GM18870 (cell line): Measurements from ENCODE around the gene SLC45A2.
"Not testable (repeated sequence)": the region's sequence is repeated elsewhere in the genome, so short reads cannot be mapped to it uniquely, and the experiment has no call there.

Source experiments
- ATAC-seq: cut with Tn5 transposase; IDR thresholded peaks from one replicate; pipeline ENCODE4 v1.9.1; 2021; ENCODE audit warnings: moderate library complexity; ENCODE audit not compliant: unreplicated experiment

Gene SLC45A2

GRCh38 chr5:33931136-33931535, 53.4 kb downstream of the SLC45A2 start:
- ATAC-seq: no peak

GRCh38 chr5:33929925-33930690, 54.4 kb downstream of the SLC45A2 start:
- ATAC-seq: no peak

DNA sequence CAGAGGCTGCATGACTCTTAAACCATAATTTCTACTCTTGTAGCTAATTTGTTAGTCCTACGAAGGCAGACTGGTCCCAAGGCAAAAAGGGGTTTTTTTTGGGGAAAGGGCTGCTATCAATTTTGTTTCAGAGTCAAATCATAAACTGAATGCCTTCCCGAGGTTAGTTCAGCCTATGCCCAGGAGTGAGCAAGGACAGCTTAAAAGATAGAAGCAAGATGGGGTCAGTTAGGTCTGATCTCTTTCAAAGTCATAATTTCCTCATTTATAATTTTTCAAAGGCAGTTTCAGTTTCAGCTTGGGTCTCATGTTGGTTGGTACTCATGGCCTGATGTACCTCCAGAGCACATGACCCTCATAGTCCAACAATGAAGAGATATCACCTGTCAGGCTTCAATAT, 56.2 kb downstream of the SLC45A2 start:
- no peak for ATAC-seq

GRCh38 chr5:33927685-33928084, 56.8 kb downstream of the SLC45A2 start:
- ATAC-seq: no peak

DNA sequence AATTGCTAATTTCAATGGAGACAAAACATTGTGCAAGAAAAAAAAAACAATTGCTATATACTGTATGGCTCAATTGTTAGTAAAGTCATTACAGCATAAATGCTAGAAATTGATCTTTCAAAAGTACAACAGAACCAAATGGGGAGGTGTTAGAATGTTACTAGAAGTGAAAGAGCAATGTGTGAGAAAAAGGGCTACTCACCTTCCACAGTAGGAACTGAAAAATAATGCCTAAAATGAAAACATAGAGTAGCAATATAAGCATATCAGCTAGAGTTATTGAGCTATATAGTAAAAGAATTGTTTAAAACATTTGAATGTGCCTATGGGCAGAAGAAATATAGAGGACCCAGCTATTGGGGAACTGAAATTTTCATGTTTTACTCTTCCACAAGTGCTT, 59.2 kb downstream of the SLC45A2 start:
- ATAC-seq: peak; percentile 54

GRCh38 chr5:33921002-33921401, 63.5 kb downstream of the SLC45A2 start:
- ATAC-seq: no peak

DNA sequence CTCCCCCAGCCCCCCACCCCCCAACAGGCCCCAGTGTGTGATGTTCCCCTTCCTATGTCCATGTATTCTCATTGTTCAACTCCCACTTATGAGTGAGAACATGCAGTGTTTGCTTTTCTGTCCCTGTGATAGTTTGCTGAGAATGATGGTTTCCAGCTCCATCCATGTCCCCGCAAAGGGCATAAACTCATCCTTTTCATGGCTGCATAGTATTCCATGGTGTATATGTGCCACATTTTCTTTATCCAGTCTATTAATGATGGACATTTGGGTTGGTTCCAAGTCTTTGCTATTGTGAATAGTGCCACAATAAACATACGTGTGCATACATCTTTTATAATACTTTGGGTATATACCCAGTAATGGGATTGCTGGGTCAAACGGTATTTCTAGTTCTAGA, 69.6 kb downstream of the SLC45A2 start:
- ATAC-seq: not testable (repeated sequence)

GRCh38 chr5:33906248-33906647, 78.2 kb downstream of the SLC45A2 start:
- not testable (repeated sequence) for ATAC-seq

GRCh38 chr5:33905381-33905780, 79.1 kb downstream of the SLC45A2 start:
- ATAC-seq: no peak

- ATAC-seq: no peak
These were observed 81.4 kb downstream of the SLC45A2 start for GRCh38 chr5:33903118-33903517.

DNA sequence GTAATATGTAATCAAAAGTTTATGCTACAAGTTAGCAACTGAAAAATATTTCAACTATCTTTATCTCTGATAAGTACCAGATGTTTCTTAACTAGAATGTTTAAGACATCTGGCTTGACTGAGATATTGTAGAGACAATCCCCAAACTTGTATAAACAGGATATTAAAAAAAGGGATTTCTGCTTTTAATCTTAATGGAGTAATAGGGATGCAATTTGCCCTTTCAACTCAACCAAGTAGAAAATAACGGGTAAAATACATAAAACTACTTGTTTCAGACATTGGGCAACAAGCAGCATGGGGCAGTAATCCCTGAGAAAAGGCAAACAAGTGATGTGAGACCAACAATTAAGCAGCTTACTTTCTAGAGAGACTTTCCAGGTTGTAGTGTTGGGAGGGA, 83.3 kb downstream of the SLC45A2 start:
- no peak for ATAC-seq
